ENCODE data around the gene MAP3K10. TPM values are rescaled to one million over a fixed set of nuclear protein-coding genes. Genes with fewer than 3 reads are reported as not detected.

MAP3K10 gene
- polyA plus RNA-seq, 1 of the 3 experiments (the other 2 are of a cell fraction) = 10.7 TPM

GRCh38 chr19:40219721-40220276 lies 28.6 kb downstream of the MAP3K10 start:
- H4K20me1 ChIP-seq (ENCODE audit: insufficient read depth) = no peaks in the 10 kb centered on the region
- no peak for DNase-seq
- H3K4me2 ChIP-seq = peak overlapping the region; percentile 60
- POLR2A ChIA-PET = no interaction called here
- no peaks in the 10 kb centered on the region for H3K9me3 ChIP-seq
- peak overlapping the region in 1 of 2 experiments; percentile 61; a peak in 2 of 4 replicates for H3K27ac ChIP-seq (ENCODE audit: low read depth in 2 of 2, low read length in 1 of 2)
- no peaks in the 10 kb centered on the region for H3K36me3 ChIP-seq (replicated peaks in 1 of 2; ENCODE audit: control insufficient read depth in 1 of 2, insufficient read depth in 2 of 2, low read length in 1 of 2)
- no peaks in the 10 kb centered on the region; a peak in 1 of 4 replicates for H3K4me1 ChIP-seq (ENCODE audit: control insufficient read depth in 1 of 2, insufficient read depth in 2 of 2, low read depth in 1 of 2, low read length in 1 of 2)
- H3K79me2 ChIP-seq (ENCODE audit: insufficient read depth) = no peaks in the 10 kb centered on the region
- peak; percentile 72; the same call in 1 of the 2 replicates for TF ChIP-seq NFIC (IDR thresholded peaks at IDR 0.05; ENCODE audit: borderline replicate concordance)
- no peak for TF ChIP-seq RAD21 (IDR thresholded peaks at IDR 0.05; ENCODE audit: low read length)
- peak; percentile 82 for TF ChIP-seq USF1 (IDR thresholded peaks at IDR 0.05; ENCODE audit: borderline replicate concordance, low read depth)
- TF ChIP-seq TCF12 (IDR thresholded peaks at IDR 0.05) = peak; percentile 42; the same call in 1 of the 2 replicates
- TF ChIP-seq MEF2A (IDR thresholded peaks at IDR 0.05; ENCODE audit: borderline replicate concordance, low read depth) = peak; percentile 75; the same call in 1 of the 2 replicates
- TF ChIP-seq MAX (IDR thresholded peaks at IDR 0.05; ENCODE audit: low read depth) = 0 out of 2 replicates have a peak, but pooled peaks have one; percentile 55
- TF ChIP-seq CHD2 (IDR thresholded peaks at IDR 0.05; ENCODE audit: low read length, partially characterized antibody) = no peak
- TF ChIP-seq FOSL2 (IDR thresholded peaks at IDR 0.05; ENCODE audit: borderline replicate concordance, low read depth) = peak; percentile 48; the same call in 1 of the 2 replicates
- no peak for TF ChIP-seq EP300 (IDR thresholded peaks at IDR 0.05; ENCODE audit: borderline replicate concordance in 1 of 2, low read depth in 1 of 2, low read length in 1 of 2)
- TF ChIP-seq EZH2phosphoT487 (IDR thresholded peaks at IDR 0.05; ENCODE audit: borderline replicate concordance, low read depth) = no peak
- peak; percentile 52 for TF ChIP-seq JUND (IDR thresholded peaks at IDR 0.05)
- TF ChIP-seq MXI1 (IDR thresholded peaks at IDR 0.05; ENCODE audit: low read depth, low read length) = no peak
- TF ChIP-seq FOXJ3 (CRISPR knock-in tag; IDR thresholded peaks at IDR 0.05) = no peak
- no peak for TF ChIP-seq CTCF (IDR thresholded peaks at IDR 0.05)
- TF ChIP-seq SMC3 (IDR thresholded peaks at IDR 0.05; ENCODE audit: low read depth, low read length) = no peak
- TF ChIP-seq POLR2AphosphoS5 (IDR thresholded peaks at IDR 0.05; ENCODE audit: low read depth, low read length) = no peak
- peak overlapping the region in 1 of 2 experiments; percentile 45; a peak in 3 of 4 replicates for H3K4me3 ChIP-seq (ENCODE audit: low read depth in 2 of 2, low read length in 1 of 2)
- no peak overlapping the region for H3K9ac ChIP-seq
- CTCF ChIA-PET = interaction anchor here (0.8 to 5.6 kb wide), 3 partner anchors 52 to 375 kb away, joined by 3 to 41 read pairs (median 8); no protein-coding TSS in a partner anchor
- H3K9me2 ChIP-seq = no peaks in the 10 kb centered on the region
- peaks cover 14% of the 10 kb centered on the region for H3F3A ChIP-seq (replicated peaks; ENCODE audit: insufficient read depth)
- 9% methylated on average over 8 of the region's 8 CpGs for WGBS (ENCODE audit: low lambda C conversion rate)
- H3K27me3 ChIP-seq (ENCODE audit: insufficient read depth) = no peaks in the 10 kb centered on the region
- H2AFZ ChIP-seq (ENCODE audit: low read depth) = peak overlapping the region; percentile 84; the same call in 1 of the 2 replicates

All from SK-N-SH (cell line).